SK-N-SH (cell line): ENCODE measurements around the gene MYH7B. TPM values are rescaled to one million over a fixed set of nuclear protein-coding genes. Genes with fewer than 3 reads are reported as not detected.
A peak's percentile ranks its signal among the peaks of the same experiment; 100 is the strongest.

Source experiments
- CTCF ChIA-PET: fragments of 300-600, 350-600 bp; formaldehyde crosslinking; extraction: SDS; loops from one replicate; lab custom pipeline; 2021; lab: Yijun Ruan, JAX
- POLR2A ChIA-PET: fragments of 350-600 bp; sonication (Branson Sonifier 250); formaldehyde crosslinking; extraction: SDS; loops from one replicate; lab custom pipeline; 2020; ENCODE audit warnings: antibody characterized with exemption, inconsistent platforms; lab: Yijun Ruan, JAX
- DNase-seq: peaks from one replicate; pipeline ENCODE4 v3.0.0; 2012
- H2AFZ ChIP-seq: fragments of 200-600 bp; sonication (generic); 2 replicates; pipeline ENCODE4 v1.8.1; 2016; ENCODE audit warnings: antibody characterized with exemption, mild to moderate bottlenecking, low read depth
- H3F3A ChIP-seq: fragments of 200-600 bp; sonication (generic); replicated peaks from 2 replicates; pipeline ENCODE3; 2016; ENCODE audit warnings: antibody characterized with exemption, mild to moderate bottlenecking; ENCODE audit not compliant: insufficient read depth
- H3K27ac ChIP-seq, 2 experiments: fragments of 200-500 bp in 1 of 2; fragments of 200-600 bp in 1 of 2; sonication (Bioruptor generic) in 1 of 2; sonication (generic), shearing (Covaris generic) in 1 of 2; 2 replicates each; pipeline versions ENCODE4 v1.5.1 to v1.6.1; 2014 to 2016; ENCODE audit warnings: low read depth in 2 of 2, inconsistent platforms in 1 of 2, low read length in 1 of 2, mild to moderate bottlenecking in 1 of 2, mixed read lengths in 1 of 2
- H3K27me3 ChIP-seq: fragments of 200-600 bp; sonication (generic), shearing (Covaris generic); 2 replicates; pipeline ENCODE4 v1.6.1; 2016; ENCODE audit warnings: mixed run types; ENCODE audit not compliant: insufficient read depth
- H3K36me3 ChIP-seq, 2 experiments: fragments of 200-500 bp in 1 of 2; fragments of 200-600 bp in 1 of 2; sonication (Bioruptor generic) in 1 of 2; sonication (generic) in 1 of 2; replicated peaks in 1 of 2; 2 replicates each; pipeline versions ENCODE3 to v1.5.1; 2014 to 2016; ENCODE audit warnings: low read length in 1 of 2, mild to moderate bottlenecking in 1 of 2; ENCODE audit not compliant: insufficient read depth in 2 of 2, control insufficient read depth in 1 of 2
- H3K4me1 ChIP-seq, 2 experiments: fragments of 200-500 bp in 1 of 2; fragments of 200-600 bp in 1 of 2; sonication (Bioruptor generic) in 1 of 2; sonication (generic), shearing (Covaris generic) in 1 of 2; 2 replicates each; pipeline versions ENCODE4 v1.5.1 to v1.6.1; 2014 to 2016; ENCODE audit warnings: low read depth in 1 of 2, low read length in 1 of 2, mixed run types in 1 of 2; ENCODE audit not compliant: insufficient read depth in 2 of 2, control insufficient read depth in 1 of 2
- H3K4me2 ChIP-seq: fragments of 200-600 bp; sonication (generic), shearing (Covaris generic); 2 replicates; pipeline ENCODE4 v1.6.1; 2017; ENCODE audit warnings: mixed run types
- H3K4me3 ChIP-seq, 2 experiments: fragments of 200-500 bp in 1 of 2; fragments of 200-600 bp in 1 of 2; sonication (Bioruptor generic) in 1 of 2; sonication (generic), shearing (Covaris generic) in 1 of 2; 2 replicates each; pipeline versions ENCODE4 v1.5.1 to v1.8.1; 2014 to 2016; ENCODE audit warnings: low read depth in 2 of 2, inconsistent platforms in 1 of 2, low read length in 1 of 2, mild to moderate bottlenecking in 1 of 2, mixed read lengths in 1 of 2, moderate library complexity in 1 of 2
- H3K79me2 ChIP-seq: fragments of 200-600 bp; sonication (generic); 2 replicates; pipeline ENCODE4 v1.8.1; 2017; ENCODE audit warnings: mild to moderate bottlenecking; ENCODE audit not compliant: insufficient read depth
- H3K9ac ChIP-seq: fragments of 200-600 bp; sonication (generic); 2 replicates; pipeline ENCODE4 v1.6.1; 2017; ENCODE audit warnings: mixed run types
- H3K9me2 ChIP-seq: fragments of 200-600 bp; sonication (generic); 2 replicates; pipeline ENCODE4 v1.6.1; 2017; ENCODE audit warnings: mixed run types
- H3K9me3 ChIP-seq: fragments of 200-600 bp; sonication (generic); 2 replicates; pipeline ENCODE4 v1.6.1; 2017; ENCODE audit warnings: mixed run types, mild to moderate bottlenecking, moderate library complexity
- H4K20me1 ChIP-seq: fragments of 200-600 bp; sonication (generic); 2 replicates; pipeline ENCODE4 v1.6.1; 2017; ENCODE audit warnings: mild to moderate bottlenecking, mixed run types; ENCODE audit not compliant: insufficient read depth
- EP300 ChIP-seq, 2 experiments: IDR thresholded peaks; 2 replicates each; pipeline versions ENCODE4 v1.4.0 to v1.6.1; 2012; ENCODE audit warnings: borderline replicate concordance in 1 of 2, low read depth in 1 of 2, low read length in 1 of 2
- FOSL2 ChIP-seq: IDR thresholded peaks from 2 replicates; pipeline ENCODE4 v1.4.0; 2012; ENCODE audit warnings: low read depth, mild to moderate bottlenecking, moderate library complexity, borderline replicate concordance
- FOXM1 ChIP-seq: IDR thresholded peaks from 2 replicates; pipeline ENCODE4 v1.4.0; 2012; ENCODE audit warnings: low read depth, mild to moderate bottlenecking
- GATA2 ChIP-seq: sonication (generic); formaldehyde crosslinking; IDR thresholded peaks from 2 replicates; pipeline ENCODE4 v1.5.0; 2020; ENCODE audit warnings: mild to moderate bottlenecking, missing genetic modification reagents
- JUND ChIP-seq: IDR thresholded peaks from 2 replicates; pipeline ENCODE4 v1.4.0; 2012
- MEF2A ChIP-seq: IDR thresholded peaks from 2 replicates; pipeline ENCODE4 v1.4.0; 2012; ENCODE audit warnings: low read depth, borderline replicate concordance
- MXI1 ChIP-seq: IDR thresholded peaks from 2 replicates; pipeline ENCODE4 v1.6.1; 2012; ENCODE audit warnings: mild to moderate bottlenecking, low read depth, low read length, improper control_type of control experiment
- NFIC ChIP-seq: IDR thresholded peaks from 2 replicates; pipeline ENCODE4 v1.4.0; 2012; ENCODE audit warnings: borderline replicate concordance
- RAD21 ChIP-seq: IDR thresholded peaks from 2 replicates; pipeline ENCODE4 v1.6.1; 2012; ENCODE audit warnings: mild to moderate bottlenecking, low read length
- TCF12 ChIP-seq: IDR thresholded peaks from 2 replicates; pipeline ENCODE4 v1.4.0; 2012
- TEAD4 ChIP-seq: IDR thresholded peaks from 2 replicates; pipeline ENCODE4 v1.4.0; 2012; ENCODE audit warnings: mild to moderate bottlenecking, borderline replicate concordance; ENCODE audit not compliant: insufficient read depth
- WGBS: methylation state at CpG from one replicate; pipeline ENCODE4 v1.1.6; 2017; ENCODE audit warnings: low lambda C conversion rate; 5-methylcytosine and 5-hydroxymethylcytosine counted together
- polyA plus RNA-seq, 3 experiments: library from polyadenylated mRNA; depleted of rRNA; stranded (reverse); fragments of >200 nt; gene quantifications; 2 replicates each; pipeline ENCODE4 v1.2.3, GENCODE V29; 2012
- TF ChIP-seq, protein P1 (sequence below): IDR thresholded peaks from 2 replicates; pipeline ENCODE4; 2012
- TF ChIP-seq, protein P2 (sequence below): IDR thresholded peaks from 2 replicates; pipeline ENCODE4 v1.6.1; 2012; ENCODE audit warnings: mild to moderate bottlenecking, low read depth, low read length, moderate library complexity
- TF ChIP-seq, protein P3 (sequence below): fragments of 200-600 bp; sonication (generic); IDR thresholded peaks from 2 replicates; pipeline ENCODE4 v1.6.1; 2017; ENCODE audit warnings: antibody characterized with exemption, mild to moderate bottlenecking, moderate library complexity
- TF ChIP-seq, protein P4 (sequence below): IDR thresholded peaks from 2 replicates; pipeline ENCODE4 v1.4.0; 2012; ENCODE audit warnings: low read depth
- TF ChIP-seq, protein P5 (sequence below): IDR thresholded peaks from 2 replicates; pipeline ENCODE4 v1.4.0; 2012; ENCODE audit warnings: low read depth, borderline replicate concordance

The MYH7B gene
- polyA plus RNA-seq, 1 of the 3 experiments (the other 2 are of a cell fraction), result 0.41 TPM

DNA sequence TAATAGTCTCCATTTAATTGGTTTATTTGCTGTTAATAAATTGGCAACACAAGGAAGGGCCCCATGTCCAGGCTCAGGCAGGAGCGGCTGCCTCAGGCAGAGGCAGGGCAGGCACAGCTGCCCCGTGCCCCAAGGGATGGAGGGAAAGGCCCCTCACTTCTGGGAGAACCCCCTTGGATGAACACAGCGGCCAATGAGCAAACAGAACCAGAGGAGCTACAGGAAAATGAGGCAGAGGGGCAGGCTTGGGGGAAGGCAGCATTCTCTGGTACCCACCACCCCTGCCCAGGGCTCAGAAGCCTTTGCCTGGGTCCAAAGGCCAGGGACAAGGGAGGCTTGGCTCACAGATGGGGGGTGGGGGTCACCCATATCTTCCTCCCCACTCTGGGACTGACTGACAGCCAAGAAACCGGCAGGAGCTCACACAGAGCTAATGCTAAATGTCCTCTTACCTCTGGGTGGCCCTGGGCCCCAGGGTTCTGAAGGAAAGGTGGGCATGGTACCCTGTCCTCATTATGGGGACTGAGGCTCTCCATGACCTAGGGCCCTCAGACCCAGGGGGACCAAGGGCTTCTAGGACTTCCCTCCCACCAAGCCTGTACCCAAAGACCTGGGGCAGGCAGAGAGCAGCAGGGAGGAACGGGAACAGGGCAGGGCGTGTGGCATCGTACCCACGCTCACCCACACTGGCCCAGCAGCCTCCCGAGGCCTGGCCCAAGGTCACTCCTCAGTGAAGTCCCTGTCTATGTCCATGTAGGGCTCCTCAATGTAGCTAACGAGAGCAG lies 47.0 kb downstream of the MYH7B start:
- H3K27ac ChIP-seq, result no peak overlapping the region; a peak in 1 of 4 replicates
- H3K9me2 ChIP-seq, result no peaks in the 10 kb centered on the region
- no peak overlapping the region for H3K4me2 ChIP-seq
- no peaks in the 10 kb centered on the region for H3K79me2 ChIP-seq
- no peak overlapping the region for H3K9ac ChIP-seq
- H4K20me1 ChIP-seq, result no peaks in the 10 kb centered on the region
- DNase-seq, result no peak
- no peaks in the 10 kb centered on the region for H3K27me3 ChIP-seq
- H2AFZ ChIP-seq, result no peak overlapping the region
- H3K9me3 ChIP-seq, result no peaks in the 10 kb centered on the region
- 76% methylated on average over 4 of the region's 10 CpGs for WGBS
- no peaks in the 10 kb centered on the region; a peak in 1 of 4 replicates for H3K4me1 ChIP-seq
- peaks cover 28 to 91% of the 10 kb centered on the region in 2 experiments for H3K36me3 ChIP-seq
- TF ChIP-seq RAD21, result no peak
- TF ChIP-seq, protein P1, sequence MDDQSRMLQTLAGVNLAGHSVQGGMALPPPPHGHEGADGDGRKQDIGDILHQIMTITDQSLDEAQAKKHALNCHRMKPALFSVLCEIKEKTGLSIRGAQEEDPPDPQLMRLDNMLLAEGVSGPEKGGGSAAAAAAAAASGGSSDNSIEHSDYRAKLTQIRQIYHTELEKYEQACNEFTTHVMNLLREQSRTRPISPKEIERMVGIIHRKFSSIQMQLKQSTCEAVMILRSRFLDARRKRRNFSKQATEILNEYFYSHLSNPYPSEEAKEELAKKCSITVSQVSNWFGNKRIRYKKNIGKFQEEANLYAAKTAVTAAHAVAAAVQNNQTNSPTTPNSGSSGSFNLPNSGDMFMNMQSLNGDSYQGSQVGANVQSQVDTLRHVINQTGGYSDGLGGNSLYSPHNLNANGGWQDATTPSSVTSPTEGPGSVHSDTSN, result no peak
- no peak for TF ChIP-seq NFIC
- TF ChIP-seq, protein P2, sequence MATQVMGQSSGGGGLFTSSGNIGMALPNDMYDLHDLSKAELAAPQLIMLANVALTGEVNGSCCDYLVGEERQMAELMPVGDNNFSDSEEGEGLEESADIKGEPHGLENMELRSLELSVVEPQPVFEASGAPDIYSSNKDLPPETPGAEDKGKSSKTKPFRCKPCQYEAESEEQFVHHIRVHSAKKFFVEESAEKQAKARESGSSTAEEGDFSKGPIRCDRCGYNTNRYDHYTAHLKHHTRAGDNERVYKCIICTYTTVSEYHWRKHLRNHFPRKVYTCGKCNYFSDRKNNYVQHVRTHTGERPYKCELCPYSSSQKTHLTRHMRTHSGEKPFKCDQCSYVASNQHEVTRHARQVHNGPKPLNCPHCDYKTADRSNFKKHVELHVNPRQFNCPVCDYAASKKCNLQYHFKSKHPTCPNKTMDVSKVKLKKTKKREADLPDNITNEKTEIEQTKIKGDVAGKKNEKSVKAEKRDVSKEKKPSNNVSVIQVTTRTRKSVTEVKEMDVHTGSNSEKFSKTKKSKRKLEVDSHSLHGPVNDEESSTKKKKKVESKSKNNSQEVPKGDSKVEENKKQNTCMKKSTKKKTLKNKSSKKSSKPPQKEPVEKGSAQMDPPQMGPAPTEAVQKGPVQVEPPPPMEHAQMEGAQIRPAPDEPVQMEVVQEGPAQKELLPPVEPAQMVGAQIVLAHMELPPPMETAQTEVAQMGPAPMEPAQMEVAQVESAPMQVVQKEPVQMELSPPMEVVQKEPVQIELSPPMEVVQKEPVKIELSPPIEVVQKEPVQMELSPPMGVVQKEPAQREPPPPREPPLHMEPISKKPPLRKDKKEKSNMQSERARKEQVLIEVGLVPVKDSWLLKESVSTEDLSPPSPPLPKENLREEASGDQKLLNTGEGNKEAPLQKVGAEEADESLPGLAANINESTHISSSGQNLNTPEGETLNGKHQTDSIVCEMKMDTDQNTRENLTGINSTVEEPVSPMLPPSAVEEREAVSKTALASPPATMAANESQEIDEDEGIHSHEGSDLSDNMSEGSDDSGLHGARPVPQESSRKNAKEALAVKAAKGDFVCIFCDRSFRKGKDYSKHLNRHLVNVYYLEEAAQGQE, result no peak
- TF ChIP-seq, protein P3, sequence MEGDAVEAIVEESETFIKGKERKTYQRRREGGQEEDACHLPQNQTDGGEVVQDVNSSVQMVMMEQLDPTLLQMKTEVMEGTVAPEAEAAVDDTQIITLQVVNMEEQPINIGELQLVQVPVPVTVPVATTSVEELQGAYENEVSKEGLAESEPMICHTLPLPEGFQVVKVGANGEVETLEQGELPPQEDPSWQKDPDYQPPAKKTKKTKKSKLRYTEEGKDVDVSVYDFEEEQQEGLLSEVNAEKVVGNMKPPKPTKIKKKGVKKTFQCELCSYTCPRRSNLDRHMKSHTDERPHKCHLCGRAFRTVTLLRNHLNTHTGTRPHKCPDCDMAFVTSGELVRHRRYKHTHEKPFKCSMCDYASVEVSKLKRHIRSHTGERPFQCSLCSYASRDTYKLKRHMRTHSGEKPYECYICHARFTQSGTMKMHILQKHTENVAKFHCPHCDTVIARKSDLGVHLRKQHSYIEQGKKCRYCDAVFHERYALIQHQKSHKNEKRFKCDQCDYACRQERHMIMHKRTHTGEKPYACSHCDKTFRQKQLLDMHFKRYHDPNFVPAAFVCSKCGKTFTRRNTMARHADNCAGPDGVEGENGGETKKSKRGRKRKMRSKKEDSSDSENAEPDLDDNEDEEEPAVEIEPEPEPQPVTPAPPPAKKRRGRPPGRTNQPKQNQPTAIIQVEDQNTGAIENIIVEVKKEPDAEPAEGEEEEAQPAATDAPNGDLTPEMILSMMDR, result 0 out of 2 replicates have a peak, but pooled peaks have one; percentile 4
- TF ChIP-seq, all 33 proteins: peak for 1
- H3K4me3 ChIP-seq, result no peak overlapping the region
- CTCF ChIA-PET, result interaction anchor here (1.1 to 4.2 kb wide), 3 partner anchors 17 to 133 kb away, joined by 3 to 33 read pairs (median 7); partner anchors contain the start of gene GGT7
- POLR2A ChIA-PET, result no interaction called here
- H3F3A ChIP-seq, result no peaks in the 10 kb centered on the region

DNA sequence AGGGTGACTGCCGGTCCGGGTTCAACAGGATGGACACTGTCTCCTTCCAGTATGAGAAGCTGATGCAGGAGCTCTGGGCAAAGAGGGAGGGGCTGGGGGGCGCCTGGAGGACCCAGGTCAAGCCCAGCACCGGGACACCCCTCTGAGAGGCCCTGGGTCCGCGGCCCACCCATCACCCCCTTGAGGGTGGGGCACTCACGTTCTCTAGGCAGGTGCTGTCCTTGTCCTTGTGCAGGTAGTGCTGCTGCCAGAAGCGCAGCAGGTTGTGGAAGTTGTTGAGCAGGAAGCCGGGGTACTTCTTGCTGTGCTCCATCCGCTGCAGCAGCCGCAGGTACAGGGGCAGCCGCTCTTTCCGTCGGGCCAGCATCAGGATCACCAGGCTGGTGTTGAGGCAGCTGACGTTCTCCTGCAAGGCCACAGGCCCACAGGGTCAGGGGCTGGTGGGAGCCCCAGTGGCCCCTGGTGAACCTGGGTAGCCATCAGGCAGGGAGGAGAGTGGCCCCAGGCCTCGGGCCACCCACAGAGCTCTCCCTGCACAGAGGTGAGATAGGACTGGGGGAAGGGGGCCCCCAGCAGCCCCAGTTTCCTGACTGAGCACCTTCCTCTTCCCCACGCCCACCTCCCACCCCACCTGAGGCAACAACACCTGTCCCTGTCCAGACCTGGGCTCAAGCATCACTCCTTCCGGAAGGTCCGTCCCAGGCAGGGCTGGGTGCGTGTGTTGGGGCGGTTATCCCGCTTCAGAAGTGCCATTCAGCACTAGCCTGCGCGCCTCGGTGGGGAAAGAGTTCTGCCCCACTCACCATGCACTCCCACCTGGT lies 47.8 kb downstream of the MYH7B start:
- Histone ChIP-seq H3K9me2 (no peaks in the 10 kb centered on the region), H3F3A (no peaks in the 10 kb centered on the region), H3K27me3 (no peaks in the 10 kb centered on the region), H3K36me3 (peaks cover 32 to 95% of the 10 kb centered on the region in 2 experiments), H3K4me2 (no peak overlapping the region), H3K27ac (no peak overlapping the region; a peak in 1 of 4 replicates), H3K4me3 (no peak overlapping the region), H3K79me2 (no peaks in the 10 kb centered on the region), H2AFZ (no peak overlapping the region), H3K9me3 (no peaks in the 10 kb centered on the region), H3K4me1 (no peaks in the 10 kb centered on the region; a peak in 1 of 4 replicates), H4K20me1 (no peaks in the 10 kb centered on the region), H3K9ac (no peak overlapping the region)
- ChIA-PET POLR2A (no interaction called here), CTCF (interaction anchor here (1.1 to 4.2 kb wide), 2 partner anchors 18 to 130 kb away, joined by 3 to 33 read pairs; partner anchors contain the start of gene GGT7)
- WGBS, result 92% methylated on average over 17 of the region's 25 CpGs
- DNase-seq, result no peak
- TF ChIP-seq FOSL2, result no peak
- TF ChIP-seq, protein P4, sequence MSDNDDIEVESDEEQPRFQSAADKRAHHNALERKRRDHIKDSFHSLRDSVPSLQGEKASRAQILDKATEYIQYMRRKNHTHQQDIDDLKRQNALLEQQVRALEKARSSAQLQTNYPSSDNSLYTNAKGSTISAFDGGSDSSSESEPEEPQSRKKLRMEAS, result no peak
- no peak for TF ChIP-seq TEAD4
- TF ChIP-seq JUND, result no peak
- TF ChIP-seq EP300 (IDR thresholded peaks at IDR 0.05; ENCODE audit: borderline replicate concordance in 1 of 2, low read depth in 1 of 2, low read length in 1 of 2), result no peak
- TF ChIP-seq MXI1, result no peak
- no peak for TF ChIP-seq MEF2A
- TF ChIP-seq GATA2 (CRISPR knock-in tag), result no peak
- TF ChIP-seq, protein P5, sequence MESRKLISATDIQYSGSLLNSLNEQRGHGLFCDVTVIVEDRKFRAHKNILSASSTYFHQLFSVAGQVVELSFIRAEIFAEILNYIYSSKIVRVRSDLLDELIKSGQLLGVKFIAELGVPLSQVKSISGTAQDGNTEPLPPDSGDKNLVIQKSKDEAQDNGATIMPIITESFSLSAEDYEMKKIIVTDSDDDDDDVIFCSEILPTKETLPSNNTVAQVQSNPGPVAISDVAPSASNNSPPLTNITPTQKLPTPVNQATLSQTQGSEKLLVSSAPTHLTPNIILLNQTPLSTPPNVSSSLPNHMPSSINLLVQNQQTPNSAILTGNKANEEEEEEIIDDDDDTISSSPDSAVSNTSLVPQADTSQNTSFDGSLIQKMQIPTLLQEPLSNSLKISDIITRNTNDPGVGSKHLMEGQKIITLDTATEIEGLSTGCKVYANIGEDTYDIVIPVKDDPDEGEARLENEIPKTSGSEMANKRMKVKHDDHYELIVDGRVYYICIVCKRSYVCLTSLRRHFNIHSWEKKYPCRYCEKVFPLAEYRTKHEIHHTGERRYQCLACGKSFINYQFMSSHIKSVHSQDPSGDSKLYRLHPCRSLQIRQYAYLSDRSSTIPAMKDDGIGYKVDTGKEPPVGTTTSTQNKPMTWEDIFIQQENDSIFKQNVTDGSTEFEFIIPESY, result no peak
- no peak for TF ChIP-seq TCF12
- no peak for TF ChIP-seq FOXM1
